Thyroid gland (tissue), 4 donors: ENCODE results near the gene PRDM12. TPM values are rescaled to one million over a fixed set of nuclear protein-coding genes. Genes with fewer than 3 reads are reported as not detected.

Experiments
- DNase-seq, 2 donors: peaks; one replicate each; pipeline ENCODE4 v3.0.0-alpha.2; 2019
- H3K27ac ChIP-seq, 3 donors: fragments of 200-600 bp; sonication (generic); 1 replicate in 2 of 3; 2 replicates in 1 of 3; pipeline ENCODE4 v1.5.1; 2016 to 2019; ENCODE audit warnings: mild to moderate bottlenecking in 1 of 3, moderate library complexity in 1 of 3
- H3K27me3 ChIP-seq: fragments of 200-600 bp; sonication (generic); one replicate; pipeline ENCODE4 v1.5.1; 2019
- H3K36me3 ChIP-seq, 2 donors: fragments of 200-600 bp; sonication (generic); one replicate each; pipeline ENCODE4 v1.5.1; 2016 to 2019
- H3K4me1 ChIP-seq, 2 donors: fragments of 200-600 bp; sonication (generic); one replicate each; pipeline ENCODE4 v1.5.1; 2017 to 2019
- H3K4me3 ChIP-seq, 3 donors: fragments of 200-600 bp; sonication (generic); replicated peaks in 1 of 3; 1 replicate in 2 of 3; 2 replicates in 1 of 3; pipeline ENCODE4 v1.5.1; 2016; ENCODE audit warnings: mild to moderate bottlenecking in 1 of 3
- H3K9me3 ChIP-seq: fragments of 200-600 bp; sonication (generic); one replicate; pipeline ENCODE4 v1.5.1; 2017
- POLR2A ChIP-seq, 2 donors: fragments of 450-650 bp; IDR thresholded peaks; one replicate each; pipeline ENCODE4 v1.6.1; 2017; ENCODE audit warnings: antibody characterized with exemption in 2 of 2, mild to moderate bottlenecking in 2 of 2, moderate library complexity in 1 of 2
- WGBS, 2 donors: methylation state at CpG; one replicate each; pipeline ENCODE4 v1.1.5; 2017; 5-methylcytosine and 5-hydroxymethylcytosine counted together
- intact Hi-C: fragments of 100-400 bp; cut with DNase I; formaldehyde crosslinking; loops from one replicate; pipeline ENCODE4 v1.15.1; 2023
- total RNA-seq, 4 donors: library from RNA; depleted of rRNA; stranded (reverse); fragments of >200 nt; gene quantifications; one replicate each; pipeline ENCODE4 v1.2.3, GENCODE V29; 2016
- TF ChIP-seq, protein P1 (sequence below), 6 experiments: fragments of 200-600 bp in 3 of 6; fragments of 450-650 bp in 3 of 6; sonication (generic) in 3 of 6; IDR thresholded peaks; one replicate each; pipeline ENCODE4 v1.5.1; 2016 to 2019; ENCODE audit warnings: antibody characterized with exemption in 6 of 6, mild to moderate bottlenecking in 2 of 6, inconsistent platforms in 1 of 6, moderate library complexity in 1 of 6

Gene PRDM12
- total RNA-seq, 4 donors from 2014 or later, result not detected

DNA sequence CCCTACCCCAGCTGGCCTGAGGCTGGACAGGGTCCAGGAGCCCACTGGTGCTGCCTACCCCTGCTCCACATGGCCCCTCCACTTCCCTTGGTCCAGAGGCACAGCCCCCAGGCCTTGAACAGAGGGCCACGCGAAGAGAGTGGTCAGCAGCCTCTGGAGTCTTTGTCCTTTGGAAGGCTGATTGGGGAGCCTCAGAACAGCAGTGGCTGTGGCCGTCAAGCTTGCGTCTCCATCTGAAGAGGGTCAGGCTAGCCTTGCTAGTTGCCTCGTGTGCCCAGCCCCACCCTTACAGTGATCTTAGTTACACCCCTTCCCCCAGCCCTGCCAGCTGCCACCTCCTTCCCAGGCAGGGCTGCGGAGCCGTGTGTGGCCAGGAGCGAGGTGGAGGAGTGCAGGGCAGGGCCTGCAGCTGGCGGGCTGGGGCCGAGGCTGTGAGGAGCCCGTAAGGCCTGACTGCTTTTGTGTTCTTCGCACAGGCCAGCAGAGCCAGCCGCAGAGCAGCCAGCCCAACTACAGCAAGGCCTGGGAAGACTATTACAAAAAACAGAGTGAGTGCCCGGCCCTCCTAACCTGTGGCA lies 30.1 kb upstream of the PRDM12 start:
- 92 to 93% methylated on average over 7 to 10 of the region's 14 CpGs for WGBS, 2 donors
- Histone ChIP-seq H3K9me3 (no peaks in the 10 kb centered on the region), H3K4me1 (no peaks in the 10 kb centered on the region), H3K27ac (no peak overlapping the region), H3K36me3 (peaks cover 71 to 79% of the 10 kb centered on the region in 2 donors), H3K4me3 (no peak overlapping the region), H3K27me3 (no peaks in the 10 kb centered on the region)
- intact Hi-C loops, result no loop called here
- TF ChIP-seq, protein P1, sequence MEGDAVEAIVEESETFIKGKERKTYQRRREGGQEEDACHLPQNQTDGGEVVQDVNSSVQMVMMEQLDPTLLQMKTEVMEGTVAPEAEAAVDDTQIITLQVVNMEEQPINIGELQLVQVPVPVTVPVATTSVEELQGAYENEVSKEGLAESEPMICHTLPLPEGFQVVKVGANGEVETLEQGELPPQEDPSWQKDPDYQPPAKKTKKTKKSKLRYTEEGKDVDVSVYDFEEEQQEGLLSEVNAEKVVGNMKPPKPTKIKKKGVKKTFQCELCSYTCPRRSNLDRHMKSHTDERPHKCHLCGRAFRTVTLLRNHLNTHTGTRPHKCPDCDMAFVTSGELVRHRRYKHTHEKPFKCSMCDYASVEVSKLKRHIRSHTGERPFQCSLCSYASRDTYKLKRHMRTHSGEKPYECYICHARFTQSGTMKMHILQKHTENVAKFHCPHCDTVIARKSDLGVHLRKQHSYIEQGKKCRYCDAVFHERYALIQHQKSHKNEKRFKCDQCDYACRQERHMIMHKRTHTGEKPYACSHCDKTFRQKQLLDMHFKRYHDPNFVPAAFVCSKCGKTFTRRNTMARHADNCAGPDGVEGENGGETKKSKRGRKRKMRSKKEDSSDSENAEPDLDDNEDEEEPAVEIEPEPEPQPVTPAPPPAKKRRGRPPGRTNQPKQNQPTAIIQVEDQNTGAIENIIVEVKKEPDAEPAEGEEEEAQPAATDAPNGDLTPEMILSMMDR (IDR thresholded peaks at IDR 0.05), result no peak
- TF ChIP-seq POLR2A (IDR thresholded peaks at IDR 0.05), result no peak
- no peak for DNase-seq

GRCh38 chr9:130634801-130635200 lies 29.6 kb upstream of the PRDM12 start:
- no peak overlapping the region for H3K27ac ChIP-seq
- WGBS, 2 donors, result 79 to 87% methylated on average over 8 of the region's 8 CpGs
- H3K9me3 ChIP-seq, result no peaks in the 10 kb centered on the region
- no peaks in the 10 kb centered on the region for H3K27me3 ChIP-seq
- no peaks in the 10 kb centered on the region for H3K4me1 ChIP-seq
- intact Hi-C loops, result no loop called here
- peaks cover 71 to 77% of the 10 kb centered on the region in 2 donors for H3K36me3 ChIP-seq
- no peak for DNase-seq
- H3K4me3 ChIP-seq, result no peak overlapping the region
- TF ChIP-seq POLR2A (IDR thresholded peaks at IDR 0.05), result no peak
- TF ChIP-seq, protein P1 (IDR thresholded peaks at IDR 0.05), result no peak

- Histone ChIP-seq H3K27ac (no peak overlapping the region), H3K4me1 (no peaks in the 10 kb centered on the region), H3K9me3 (no peaks in the 10 kb centered on the region), H3K4me3 (no peak overlapping the region), H3K36me3 (peaks cover 69 to 73% of the 10 kb centered on the region in 2 donors), H3K27me3 (no peaks in the 10 kb centered on the region)
- TF ChIP-seq POLR2A (IDR thresholded peaks at IDR 0.05), result no peak
- TF ChIP-seq, protein P1 (IDR thresholded peaks at IDR 0.05), result no peak
- DNase-seq, result no peak
- intact Hi-C loops, result no loop called here
- WGBS, 2 donors, result 94 to 100% methylated on average over 6 of the region's 6 CpGs
Observed at GRCh38 chr9:130635306-130635705, 29.1 kb upstream of the PRDM12 start.

- intact Hi-C loops, result no loop called here
- no peaks in the 10 kb centered on the region for H3K4me1 ChIP-seq
- WGBS, 2 donors, result 95 to 96% methylated on average over 20 to 28 of the region's 33 CpGs
- H3K36me3 ChIP-seq, result peaks cover 62 to 66% of the 10 kb centered on the region in 2 donors
- DNase-seq, result no peak
- no peak overlapping the region for H3K4me3 ChIP-seq
- no peak for TF ChIP-seq POLR2A (IDR thresholded peaks at IDR 0.05)
- H3K27me3 ChIP-seq, result no peaks in the 10 kb centered on the region
- no peaks in the 10 kb centered on the region for H3K9me3 ChIP-seq
- no peak overlapping the region for H3K27ac ChIP-seq
Observed at GRCh38 chr9:130635721-130636647, 28.4 kb upstream of the PRDM12 start.

GRCh38 chr9:130636648-130637020 lies 27.8 kb upstream of the PRDM12 start:
- H3K27me3 ChIP-seq, result no peaks in the 10 kb centered on the region
- no peak overlapping the region for H3K27ac ChIP-seq
- H3K9me3 ChIP-seq, result no peaks in the 10 kb centered on the region
- intact Hi-C loops, result no loop called here
- no peak for DNase-seq
- H3K4me1 ChIP-seq, result no peaks in the 10 kb centered on the region
- TF ChIP-seq, protein P1 (IDR thresholded peaks at IDR 0.05), result no peak
- no peak for TF ChIP-seq POLR2A (IDR thresholded peaks at IDR 0.05)
- H3K4me3 ChIP-seq, result no peak overlapping the region
- H3K36me3 ChIP-seq, result peaks cover 55 to 60% of the 10 kb centered on the region in 2 donors
- 90 to 96% methylated on average over 7 to 9 of the region's 9 CpGs for WGBS, 2 donors
